Activated CD4-positive, alpha-beta T cell treated with anti-CD3 and anti-CD28 coated beads, Interleukin-2, Interleukin-6, amounts not matched to agents 100 ng/mL and 50 ng/mL, durations not matched to agents 16 hours and 8 hours (primary cell): ENCODE measurements around the gene NUP214.
"Not testable (repeated sequence)": the region's sequence is repeated elsewhere in the genome, so short reads cannot be mapped to it uniquely, and the experiment has no call there.

Experiments
- DNase-seq: peaks from one replicate; pipeline ENCODE4 v3.0.0-alpha.2; 2020

NUP214 gene

GRCh38 chr9:131117762-131118145, 7.6 kb upstream of the NUP214 start:
- no peak for DNase-seq

- DNase-seq, result no peak
Observed at GRCh38 chr9:131119600-131119999, 5.8 kb upstream of the NUP214 start.

GRCh38 chr9:131120620-131121228, 4.7 kb upstream of the NUP214 start:
- no peak for DNase-seq

GRCh38 chr9:131121346-131121745, 4.0 kb upstream of the NUP214 start:
- no peak for DNase-seq

GRCh38 chr9:131122158-131122557, 3.2 kb upstream of the NUP214 start:
- no peak for DNase-seq

- DNase-seq, result no peak
Observed at GRCh38 chr9:131125038-131125287, 423 bp upstream of the NUP214 start.

- DNase-seq, result no peak
Observed at GRCh38 chr9:131126059-131126426, 657 bp downstream of the NUP214 start.

- peak; percentile 14 for DNase-seq
Observed at GRCh38 chr9:131129183-131129582, 3.8 kb downstream of the NUP214 start.

GRCh38 chr9:131138676-131139075, 13.3 kb downstream of the NUP214 start:
- DNase-seq, result no peak

GRCh38 chr9:131140112-131140511, 14.7 kb downstream of the NUP214 start:
- no peak for DNase-seq

GRCh38 chr9:131140550-131140949, 15.2 kb downstream of the NUP214 start:
- no peak for DNase-seq

GRCh38 chr9:131142160-131142559, 16.8 kb downstream of the NUP214 start:
- no peak for DNase-seq

GRCh38 chr9:131144201-131144600, 18.8 kb downstream of the NUP214 start:
- DNase-seq, result no peak

- no peak for DNase-seq
Observed at GRCh38 chr9:131145245-131145644, 19.9 kb downstream of the NUP214 start.

GRCh38 chr9:131146186-131146585, 20.8 kb downstream of the NUP214 start:
- DNase-seq, result no peak

GRCh38 chr9:131148276-131148675, 22.9 kb downstream of the NUP214 start:
- no peak for DNase-seq

- DNase-seq, result no peak
Observed at GRCh38 chr9:131148966-131149687, 23.7 kb downstream of the NUP214 start.

GRCh38 chr9:131149688-131150053, 24.3 kb downstream of the NUP214 start:
- DNase-seq, result no peak

GRCh38 chr9:131153595-131153994, 28.2 kb downstream of the NUP214 start:
- no peak for DNase-seq

- DNase-seq, result not testable (repeated sequence)
Observed at GRCh38 chr9:131158673-131159072, 33.3 kb downstream of the NUP214 start.

GRCh38 chr9:131160416-131161112, 35.2 kb downstream of the NUP214 start:
- no peak for DNase-seq

- no peak for DNase-seq
Observed at GRCh38 chr9:131161585-131161984, 36.2 kb downstream of the NUP214 start.

GRCh38 chr9:131162886-131163285, 37.5 kb downstream of the NUP214 start:
- no peak for DNase-seq

- no peak for DNase-seq
Observed at GRCh38 chr9:131165523-131165922, 40.1 kb downstream of the NUP214 start.
